Natural killer cell (primary cell): ENCODE measurements around the gene SLC23A2. TPM values are rescaled to one million over a fixed set of nuclear protein-coding genes. Genes with fewer than 3 reads are reported as not detected.

ENCODE experiments used
- ATAC-seq, 3 donors: fragments of 150-1000 bp in 2 of 3; fragments of 200-7000 bp in 1 of 3; cut with Tn5 transposase; 1 replicate in 1 of 3; 2 replicates in 2 of 3; pipeline ENCODE4 v1.10.0; 2021; ENCODE audit warnings: mild to moderate bottlenecking in 2 of 3, moderate library complexity in 2 of 3
- DNase-seq, 2 donors: peaks; one replicate each; pipeline versions ENCODE4 v3.0.0 to v3.0.0-alpha.2; 2013 to 2021; ENCODE audit warnings: mixed read lengths in 1 of 2
- H3K27ac ChIP-seq: one replicate; pipeline ENCODE4 v1.5.1; 2013; ENCODE audit warnings: mild to moderate bottlenecking, low read length
- H3K27me3 ChIP-seq: one replicate; pipeline ENCODE4 v1.6.1; 2013; ENCODE audit warnings: low read length; ENCODE audit not compliant: control insufficient read depth, insufficient read depth
- H3K36me3 ChIP-seq: one replicate; pipeline ENCODE4 v1.6.1; 2013; ENCODE audit warnings: low read length; ENCODE audit not compliant: control insufficient read depth, insufficient read depth
- H3K4me1 ChIP-seq: one replicate; pipeline ENCODE4 v1.6.1; 2013; ENCODE audit warnings: low read length; ENCODE audit not compliant: control insufficient read depth, insufficient read depth
- H3K4me3 ChIP-seq: one replicate; pipeline ENCODE4 v1.5.1; 2013; ENCODE audit warnings: low read length
- H3K9me3 ChIP-seq: one replicate; pipeline ENCODE4 v1.6.1; 2013; ENCODE audit warnings: low read length; ENCODE audit not compliant: control insufficient read depth, insufficient read depth
- H3K27ac Mint-ChIP-seq, 2 donors: one replicate each; pipeline ENCODE4 v1.8.0; 2022; ENCODE audit warnings: mild to moderate bottlenecking in 2 of 2, mixed read lengths in 2 of 2, moderate library complexity in 1 of 2
- H3K27me3 Mint-ChIP-seq, 2 donors: one replicate each; pipeline ENCODE4 v1.8.0; 2022; ENCODE audit warnings: low read depth in 2 of 2, mixed read lengths in 2 of 2
- H3K36me3 Mint-ChIP-seq: one replicate; pipeline ENCODE4 v1.8.0; 2022; ENCODE audit warnings: mixed read lengths
- H3K4me1 Mint-ChIP-seq, 2 donors: one replicate each; pipeline ENCODE4 v1.8.0; 2022; ENCODE audit warnings: mixed read lengths in 2 of 2
- H3K4me3 Mint-ChIP-seq: one replicate; pipeline ENCODE4 v1.8.0; 2022; ENCODE audit warnings: mild to moderate bottlenecking, moderate library complexity, mixed read lengths
- H3K9me3 Mint-ChIP-seq, 2 donors: one replicate each; pipeline ENCODE4 v1.8.0; 2022; ENCODE audit warnings: mixed read lengths in 2 of 2
- CTCF ChIP-seq: fragments of 200-600 bp; IDR thresholded peaks from one replicate; pipeline ENCODE4 v1.8.0; 2022; ENCODE audit warnings: antibody characterized with exemption
- WGBS: methylation state at CpG from one replicate; pipeline ENCODE4 v1.1.7; 2013; ENCODE audit warnings: missing lambda C conversion rate; ENCODE audit not compliant: insufficient coverage; 5-methylcytosine and 5-hydroxymethylcytosine counted together
- intact Hi-C: fragments of 100-400 bp; cut with micrococcal nuclease; formaldehyde crosslinking; loops from one replicate; pipeline ENCODE4 v1.14.2; 2022
- total RNA-seq, 4 donors: library from RNA; stranded (reverse); fragments of 120-200 nt in 1 of 4; gene quantifications; one replicate each; pipeline versions ENCODE4 v1.2.3 to v1.2.4, GENCODE V29; 2013 to 2022

The SLC23A2 gene
- total RNA-seq: 10 to 100 TPM; 21.8 to 31.5 (median 26.0) TPM
- 19.3 TPM for total RNA-seq (2013)

DNA sequence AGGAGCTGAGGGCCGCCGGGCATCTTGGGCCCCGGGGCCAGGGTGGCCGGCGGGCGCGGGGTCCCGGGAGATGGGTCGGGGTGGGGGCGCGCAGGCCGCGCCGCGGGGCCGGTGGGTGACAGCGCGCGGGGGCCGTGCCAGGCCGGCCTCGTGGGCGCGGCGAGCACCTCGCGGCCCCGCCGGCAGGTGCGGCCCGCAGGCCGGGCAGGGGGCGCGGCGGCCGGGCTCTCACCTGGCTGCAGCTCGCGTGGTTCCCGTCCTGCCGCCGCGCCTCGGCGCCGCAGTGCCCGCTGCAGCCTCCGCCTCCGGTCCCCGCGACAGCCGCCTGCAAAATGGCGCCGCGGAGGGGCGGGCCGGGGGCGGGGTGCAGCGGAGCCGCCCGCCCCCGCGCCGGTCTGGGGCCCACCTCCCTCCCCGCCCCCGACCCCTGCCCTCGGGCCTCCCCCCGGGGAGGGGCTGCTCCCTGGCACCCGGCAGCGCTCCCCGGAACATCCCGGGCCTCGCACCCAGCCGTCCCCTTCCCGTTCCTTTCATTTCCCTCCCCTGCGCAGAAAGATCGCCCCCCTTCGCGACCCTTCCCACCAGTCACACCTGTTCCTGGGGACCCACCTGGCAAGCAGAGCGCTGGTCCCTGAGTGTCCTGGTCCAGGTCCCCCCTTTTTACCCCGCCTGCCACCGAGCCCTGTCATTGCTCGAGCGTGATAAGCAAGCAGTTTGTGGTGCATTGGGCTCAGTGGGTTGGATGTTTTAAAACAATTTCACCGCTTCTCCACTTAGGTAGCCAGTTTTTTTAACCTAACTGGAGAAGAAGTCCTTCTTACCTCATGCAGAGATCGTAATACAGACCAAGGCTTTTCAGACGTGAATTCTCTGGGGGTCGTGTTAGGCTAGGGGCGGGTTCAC lies at the start of gene SLC23A2:
SLC23A2 (minus strand) TSS at position 337 of the 903 bp plus-strand sequence. CDS start 68,948 bp downstream, outside the sequence.
- peak; percentile 49 to 81 for DNase-seq
- peak within 1 kb of the TSS; percentile 79 to 94 for H3K27ac Mint-ChIP-seq
- peak within 1 kb of the TSS; percentile 36 for H3K27ac ChIP-seq
- H3K27me3 ChIP-seq: no peaks in the 10 kb centered on the region
- H3K4me3 ChIP-seq: peak within 1 kb of the TSS; percentile 73
- peaks cover 18% of the 10 kb centered on the region for H3K4me1 ChIP-seq
- H3K36me3 Mint-ChIP-seq: no peaks in the 10 kb centered on the region
- no peaks in the 10 kb centered on the region for H3K9me3 Mint-ChIP-seq
- peaks cover 28 to 37% of the 10 kb centered on the region in 2 donors for H3K4me1 Mint-ChIP-seq
- peak; percentile 87 to 91 (median 90) for ATAC-seq
- H3K9me3 ChIP-seq: no peaks in the 10 kb centered on the region
- whole genome bisulfite sequencing: 1% methylated on average over 87 of the region's 88 CpGs
- H3K27me3 Mint-ChIP-seq: no peaks in the 10 kb centered on the region
- no peaks in the 10 kb centered on the region for H3K36me3 ChIP-seq
- no peak for TF ChIP-seq CTCF
- intact Hi-C loops: loop anchor here (5.0 kb wide), 1 partner anchor 36 kb away; no protein-coding TSS in a partner anchor
- H3K4me3 Mint-ChIP-seq: peak within 1 kb of the TSS; percentile 96

DNA sequence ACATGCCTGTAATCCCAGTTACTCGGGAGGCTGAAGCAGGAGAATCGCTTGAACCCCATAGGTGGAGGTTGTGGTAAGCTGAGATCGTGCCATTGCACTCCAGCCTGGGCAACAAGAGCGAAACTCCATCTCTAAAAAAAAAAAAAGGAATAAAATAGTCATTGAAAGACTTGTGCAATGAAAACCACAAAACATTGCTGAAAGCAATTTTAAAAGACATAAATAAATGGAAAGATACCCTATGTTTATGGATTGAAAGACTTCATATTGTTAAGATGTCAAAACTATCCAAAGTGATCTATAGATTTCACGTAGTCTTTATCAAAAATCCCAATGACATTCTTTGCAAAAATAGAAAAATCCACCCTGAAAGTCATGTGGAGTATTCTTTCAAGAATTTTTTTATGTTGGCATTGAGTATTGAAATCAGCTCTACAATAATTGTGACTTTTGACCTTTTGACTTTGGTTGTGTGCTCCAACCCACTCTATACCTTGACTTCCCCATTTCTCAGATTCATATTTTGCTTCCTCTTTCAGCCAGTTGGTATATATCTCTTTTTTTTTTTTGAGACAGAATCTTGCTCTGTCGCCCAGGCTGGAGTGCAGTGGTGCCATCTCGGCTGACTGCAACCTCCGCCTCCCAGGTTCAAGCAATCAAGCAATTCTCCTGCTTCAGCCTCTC lies 45.5 kb upstream of the SLC23A2 start:
- H3K27ac Mint-ChIP-seq: no peak overlapping the region
- H3K36me3 Mint-ChIP-seq: no peaks in the 10 kb centered on the region
- H3K4me1 Mint-ChIP-seq: no peaks in the 10 kb centered on the region
- no peak for DNase-seq
- H3K9me3 Mint-ChIP-seq: no peaks in the 10 kb centered on the region
- no peak for ATAC-seq
- Histone ChIP-seq H3K4me1 (peaks cover 2% of the 10 kb centered on the region), H3K9me3 (no peaks in the 10 kb centered on the region), H3K27ac (no peak overlapping the region), H3K36me3 (no peaks in the 10 kb centered on the region), H3K4me3 (no peak overlapping the region), H3K27me3 (no peaks in the 10 kb centered on the region)
- WGBS: 67% methylated on average over 7 of the region's 8 CpGs
- no peak for TF ChIP-seq CTCF
- intact Hi-C loops: no loop called here
- peaks cover 0 to 2% of the 10 kb centered on the region in 2 donors for H3K27me3 Mint-ChIP-seq
- H3K4me3 Mint-ChIP-seq: no peak overlapping the region

DNA sequence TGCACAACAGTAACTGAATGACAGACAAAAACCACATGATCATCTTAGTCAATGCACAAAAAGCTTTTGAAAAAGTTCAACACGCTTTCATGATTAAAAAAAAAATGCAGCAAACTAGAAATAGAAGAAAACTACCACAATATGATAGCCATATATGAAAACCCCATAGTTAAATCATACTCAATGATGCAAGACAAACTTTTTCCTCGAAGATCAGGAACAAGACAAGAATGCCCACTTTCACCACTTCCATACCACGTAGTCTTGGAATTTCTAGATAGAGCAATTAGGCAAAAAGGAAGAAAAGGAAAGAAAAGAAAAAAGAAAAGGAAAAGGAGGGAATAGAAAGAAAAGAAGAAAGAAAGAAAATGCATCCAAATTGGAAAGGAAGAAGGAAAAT lies 44.6 kb upstream of the SLC23A2 start:
- Mint-ChIP-seq H3K27me3 (peaks cover 0 to 2% of the 10 kb centered on the region in 2 donors), H3K4me3 (no peak overlapping the region), H3K4me1 (peaks cover 0 to 1% of the 10 kb centered on the region in 2 donors), H3K27ac (no peak overlapping the region), H3K9me3 (no peaks in the 10 kb centered on the region), H3K36me3 (no peaks in the 10 kb centered on the region)
- TF ChIP-seq CTCF: no peak
- Histone ChIP-seq H3K27me3 (no peaks in the 10 kb centered on the region), H3K36me3 (no peaks in the 10 kb centered on the region), H3K4me3 (no peak overlapping the region), H3K9me3 (no peaks in the 10 kb centered on the region), H3K4me1 (peaks cover 2% of the 10 kb centered on the region), H3K27ac (no peak overlapping the region)
- ATAC-seq: no peak
- DNase-seq: no peak
- intact Hi-C loops: no loop called here
- WGBS: 75% methylated on average over 1 of the region's 3 CpGs
